Astrocyte of the cerebellum (primary cell): ENCODE measurements around the gene UBTD1.

Experiments used
- DNase-seq: peaks from one replicate; pipeline ENCODE4 v3.0.0-alpha.2; 2011; ENCODE audit warnings: low read depth
- H3K4me3 ChIP-seq: 2 replicates; pipeline ENCODE4 v1.5.1; 2011; ENCODE audit warnings: mild to moderate bottlenecking, low read depth, low read length, moderate library complexity
- in situ Hi-C: cut with HindIII; loops from 2 replicates; pipeline ENCODE4 v1.10.0; 2017; ENCODE audit warnings: low sequenced_read_pairs
- TF ChIP-seq, protein P1 (sequence below): IDR thresholded peaks from 2 replicates; pipeline ENCODE4 v1.5.1; 2012; ENCODE audit warnings: low read length, low read depth, moderate library complexity, mild to moderate bottlenecking; ENCODE audit errors: missing control alignments

UBTD1 gene

DNA sequence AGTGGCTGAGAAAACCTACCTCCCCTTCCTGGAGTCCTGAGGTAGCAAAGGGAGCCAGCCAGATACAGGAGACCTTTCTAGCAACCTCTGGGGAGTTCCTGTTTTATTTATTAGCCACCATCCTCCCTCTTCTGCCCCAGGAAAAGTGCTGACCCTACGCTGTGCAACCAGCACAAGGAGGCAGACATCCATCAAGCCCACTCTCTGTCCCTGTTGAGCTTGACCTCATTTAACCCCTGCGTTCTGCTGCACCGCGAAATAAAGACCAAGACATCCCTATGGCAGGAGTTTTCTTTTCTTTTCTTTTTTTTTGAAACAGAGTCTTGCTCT is 48.5 kb downstream of the UBTD1 start:
- no peak overlapping the region for H3K4me3 ChIP-seq
- in situ Hi-C loops, result no loop called here
- no peak for DNase-seq
- TF ChIP-seq, protein P1, sequence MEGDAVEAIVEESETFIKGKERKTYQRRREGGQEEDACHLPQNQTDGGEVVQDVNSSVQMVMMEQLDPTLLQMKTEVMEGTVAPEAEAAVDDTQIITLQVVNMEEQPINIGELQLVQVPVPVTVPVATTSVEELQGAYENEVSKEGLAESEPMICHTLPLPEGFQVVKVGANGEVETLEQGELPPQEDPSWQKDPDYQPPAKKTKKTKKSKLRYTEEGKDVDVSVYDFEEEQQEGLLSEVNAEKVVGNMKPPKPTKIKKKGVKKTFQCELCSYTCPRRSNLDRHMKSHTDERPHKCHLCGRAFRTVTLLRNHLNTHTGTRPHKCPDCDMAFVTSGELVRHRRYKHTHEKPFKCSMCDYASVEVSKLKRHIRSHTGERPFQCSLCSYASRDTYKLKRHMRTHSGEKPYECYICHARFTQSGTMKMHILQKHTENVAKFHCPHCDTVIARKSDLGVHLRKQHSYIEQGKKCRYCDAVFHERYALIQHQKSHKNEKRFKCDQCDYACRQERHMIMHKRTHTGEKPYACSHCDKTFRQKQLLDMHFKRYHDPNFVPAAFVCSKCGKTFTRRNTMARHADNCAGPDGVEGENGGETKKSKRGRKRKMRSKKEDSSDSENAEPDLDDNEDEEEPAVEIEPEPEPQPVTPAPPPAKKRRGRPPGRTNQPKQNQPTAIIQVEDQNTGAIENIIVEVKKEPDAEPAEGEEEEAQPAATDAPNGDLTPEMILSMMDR, result no peak

DNA sequence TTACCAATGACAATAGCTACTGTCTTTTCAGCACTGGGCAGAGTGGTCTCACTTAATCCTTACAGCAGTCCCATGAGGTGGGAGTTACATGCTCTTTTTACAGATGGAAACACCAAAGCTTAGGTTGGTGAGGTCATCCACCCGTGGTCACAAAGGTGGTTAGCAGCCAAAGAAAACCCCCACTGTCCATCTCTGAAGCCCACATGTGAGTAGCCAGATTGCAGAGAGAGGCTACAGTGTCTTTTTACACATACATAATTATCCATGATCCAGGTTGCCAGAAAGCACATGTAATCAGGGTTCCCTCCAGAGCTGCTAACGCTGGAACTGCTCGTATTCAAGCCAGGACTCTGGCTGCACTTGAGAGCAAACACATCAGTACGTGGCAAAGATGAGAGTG is 49.2 kb downstream of the UBTD1 start:
- no peak overlapping the region for H3K4me3 ChIP-seq
- in situ Hi-C loops, result no loop called here
- TF ChIP-seq, protein P1, result no peak
- DNase-seq, result no peak

DNA sequence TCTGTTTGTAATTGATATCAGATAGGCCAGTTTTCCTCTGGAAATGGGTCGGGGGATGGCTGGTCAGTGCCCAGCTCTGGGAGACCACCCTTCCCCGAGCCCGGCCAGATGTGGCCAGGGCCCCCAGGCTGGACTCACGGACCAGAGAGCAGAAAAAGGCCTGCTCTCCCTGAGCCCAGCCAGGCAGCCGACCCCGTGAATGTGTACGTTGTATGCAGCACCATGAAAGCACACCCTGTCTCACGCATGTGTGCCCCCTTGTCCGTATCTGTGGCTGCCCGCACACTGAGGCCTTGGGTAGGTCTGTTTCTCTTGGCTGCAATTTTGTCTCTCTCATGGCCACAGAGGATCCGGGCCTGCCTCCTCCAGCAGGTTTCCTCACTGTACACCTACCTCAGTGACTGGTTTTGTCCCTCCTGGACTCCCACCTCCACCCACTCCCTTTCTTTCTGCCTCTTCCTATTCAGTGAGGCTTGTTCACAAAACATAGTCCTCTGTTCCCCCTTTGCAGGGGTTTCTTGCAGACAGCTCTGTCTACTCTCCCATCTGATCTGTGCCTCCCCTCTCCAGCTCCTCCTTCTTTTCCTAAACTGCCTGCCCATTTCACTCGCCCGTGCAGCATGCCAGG is 50.2 kb downstream of the UBTD1 start:
- H3K4me3 ChIP-seq, result no peak overlapping the region
- DNase-seq, result no peak
- in situ Hi-C loops, result no loop called here
- TF ChIP-seq, protein P1, result no peak

DNA sequence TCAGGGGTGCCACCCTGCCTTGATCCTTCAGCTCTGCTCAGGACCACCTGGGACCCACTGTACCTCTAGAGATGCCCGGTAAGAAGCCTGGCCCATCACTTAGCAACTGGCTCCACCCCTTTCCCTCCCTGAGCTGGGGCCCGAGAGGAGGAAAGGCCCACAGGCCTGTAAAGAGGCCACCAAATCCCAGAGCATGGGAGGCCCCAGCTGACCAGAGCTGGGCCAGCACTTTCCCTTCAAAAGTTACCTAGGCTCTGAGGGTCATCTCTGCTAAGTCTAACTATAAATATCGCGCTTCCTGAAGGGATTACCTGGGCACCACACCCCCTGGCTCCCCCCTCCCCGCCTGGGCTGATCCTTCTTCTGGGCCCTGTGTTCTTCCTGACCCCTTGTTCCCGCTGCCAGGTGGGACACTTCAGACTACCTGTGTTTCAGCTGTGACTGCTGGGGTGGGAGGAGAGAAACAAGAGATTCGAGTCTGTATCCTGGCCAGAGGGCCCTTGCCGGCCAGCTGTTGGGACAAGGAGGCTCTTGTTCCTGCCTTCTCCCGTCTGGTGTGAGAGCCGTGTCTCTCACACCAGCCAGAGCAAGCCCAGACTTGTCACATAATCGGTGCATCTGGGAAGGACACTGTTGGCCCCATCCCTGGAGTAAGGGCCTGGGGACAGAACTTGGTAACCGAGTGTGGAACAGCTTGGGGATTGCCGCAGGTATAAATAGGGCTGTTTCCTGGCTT is 51.0 kb downstream of the UBTD1 start:
- no peak overlapping the region for H3K4me3 ChIP-seq
- TF ChIP-seq, protein P1, result no peak
- no peak for DNase-seq
- in situ Hi-C loops, result no loop called here

DNA sequence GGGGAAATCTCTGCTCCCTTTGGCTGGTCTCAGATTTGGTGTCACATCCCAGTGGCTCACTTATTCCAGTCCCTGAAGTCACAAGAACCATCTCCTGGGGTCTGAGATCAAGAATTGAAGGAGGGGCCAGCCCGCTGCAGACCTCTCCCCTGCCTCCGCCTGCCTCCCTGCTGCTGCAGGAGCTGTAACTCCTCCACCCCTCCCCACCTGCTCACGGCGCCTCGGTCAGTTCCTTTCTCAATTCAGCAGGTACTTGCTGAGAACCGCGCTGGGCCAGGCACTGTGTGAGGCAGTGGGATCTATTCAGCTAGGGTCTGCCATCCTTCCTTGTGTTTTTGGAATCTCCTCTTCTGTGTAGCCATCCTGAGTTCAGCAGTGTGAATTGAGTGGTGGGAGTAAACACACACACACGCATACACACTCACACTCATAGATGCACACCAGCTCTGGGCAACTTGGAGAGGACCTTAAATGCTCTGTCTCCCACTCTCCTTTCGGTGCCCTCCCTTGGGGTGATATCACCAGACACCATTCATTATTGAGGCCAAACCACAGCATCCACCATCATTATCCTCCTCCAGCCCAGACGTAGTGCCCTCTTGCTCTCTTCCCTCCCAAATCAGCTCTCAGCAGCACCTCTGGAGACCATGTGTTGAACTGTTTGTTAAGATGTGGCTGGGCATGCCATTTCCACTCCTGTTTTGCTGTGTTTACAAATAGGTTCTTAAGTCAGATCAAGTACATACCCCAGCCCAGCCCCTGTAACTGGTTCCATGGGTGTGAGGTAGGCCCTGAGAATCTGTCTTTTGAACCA is 51.8 kb downstream of the UBTD1 start:
- TF ChIP-seq, protein P1, result no peak
- in situ Hi-C loops, result no loop called here
- no peak for DNase-seq
- no peak overlapping the region for H3K4me3 ChIP-seq

DNA sequence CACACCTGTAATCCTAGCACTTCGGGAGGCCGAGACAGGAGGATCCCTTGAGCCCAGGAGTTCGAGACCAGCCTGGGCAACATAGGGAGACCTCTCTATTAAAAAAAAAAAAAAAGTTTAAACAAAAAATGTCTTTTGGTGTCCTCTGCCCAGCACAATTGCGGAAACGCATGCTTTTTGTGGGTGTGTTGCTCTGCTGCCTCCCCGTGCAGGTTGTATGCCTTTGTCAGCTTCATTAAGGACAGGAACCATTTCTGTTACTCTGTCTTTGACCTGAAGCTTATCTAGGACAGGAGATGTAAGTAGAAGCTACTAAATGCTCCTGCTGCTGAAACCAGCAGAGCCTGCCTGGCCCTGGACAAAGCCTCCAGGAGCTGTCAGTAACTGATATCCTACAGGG is 52.5 kb downstream of the UBTD1 start:
- no peak overlapping the region for H3K4me3 ChIP-seq
- no peak for DNase-seq
- TF ChIP-seq, protein P1, result no peak
- in situ Hi-C loops, result no loop called here
